ENCODE results near the gene PEAR1.

DNA sequence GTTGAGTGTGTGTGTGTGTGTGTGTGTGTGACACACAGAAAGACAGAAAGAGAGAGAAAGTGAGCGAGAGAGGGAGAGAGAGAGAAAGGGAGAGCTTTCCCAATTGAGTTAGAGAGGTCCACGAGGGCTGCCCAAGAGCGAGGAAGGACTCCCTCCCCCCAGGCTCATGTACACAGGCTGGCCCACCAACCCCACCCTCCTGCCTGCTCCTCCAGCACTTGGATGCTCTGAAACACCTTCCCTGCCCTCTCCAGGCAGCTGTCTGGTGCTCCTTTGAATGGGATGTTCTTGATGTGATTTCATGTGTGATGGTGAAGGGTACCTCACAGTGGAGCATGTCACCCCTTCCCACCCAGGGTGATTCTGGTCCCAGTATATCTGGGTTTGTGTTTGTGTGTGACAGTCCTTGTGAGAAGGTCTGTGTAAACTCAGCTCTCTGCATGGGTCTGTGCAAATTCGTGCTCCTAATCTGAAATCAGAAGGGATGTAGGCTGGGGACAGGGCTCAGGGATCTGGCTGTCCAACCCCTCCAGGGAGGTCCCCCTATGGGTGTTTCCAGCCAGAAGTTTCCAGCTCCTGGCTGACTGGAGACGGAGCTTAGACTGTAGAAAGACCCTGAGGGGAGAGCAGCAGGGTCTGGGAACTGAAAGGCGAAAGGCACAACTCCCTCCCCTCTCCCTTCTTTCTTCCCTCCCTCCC, 6.8 kb upstream of the PEAR1 start:
- TF ChIP-seq LEF1 (IDR thresholded peaks at IDR 0.05; ENCODE audit: borderline replicate concordance): no peak
- TF ChIP-seq FOXK2 (IDR thresholded peaks at IDR 0.05): no peak
- TF ChIP-seq FOXM1 (IDR thresholded peaks at IDR 0.05; ENCODE audit: borderline replicate concordance): no peak
- no peak for TF ChIP-seq BHLHE40 (IDR thresholded peaks at IDR 0.05; ENCODE audit: borderline replicate concordance)
- TF ChIP-seq, protein P1, sequence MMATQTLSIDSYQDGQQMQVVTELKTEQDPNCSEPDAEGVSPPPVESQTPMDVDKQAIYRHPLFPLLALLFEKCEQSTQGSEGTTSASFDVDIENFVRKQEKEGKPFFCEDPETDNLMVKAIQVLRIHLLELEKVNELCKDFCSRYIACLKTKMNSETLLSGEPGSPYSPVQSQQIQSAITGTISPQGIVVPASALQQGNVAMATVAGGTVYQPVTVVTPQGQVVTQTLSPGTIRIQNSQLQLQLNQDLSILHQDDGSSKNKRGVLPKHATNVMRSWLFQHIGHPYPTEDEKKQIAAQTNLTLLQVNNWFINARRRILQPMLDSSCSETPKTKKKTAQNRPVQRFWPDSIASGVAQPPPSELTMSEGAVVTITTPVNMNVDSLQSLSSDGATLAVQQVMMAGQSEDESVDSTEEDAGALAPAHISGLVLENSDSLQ (IDR thresholded peaks at IDR 0.05): no peak
- no peak for TF ChIP-seq SP1 (IDR thresholded peaks at IDR 0.05)
- TF ChIP-seq HDGF (IDR thresholded peaks at IDR 0.05; ENCODE audit: borderline replicate concordance): no peak
- no peak for TF ChIP-seq SUZ12 (IDR thresholded peaks at IDR 0.05)
- no peak for TF ChIP-seq L3MBTL2 (conservative IDR thresholded peaks at IDR 0.05)
- no peak for TF ChIP-seq ELF4 (IDR thresholded peaks at IDR 0.05)
- TF ChIP-seq ARNT (IDR thresholded peaks at IDR 0.05): no peak
- no peak for TF ChIP-seq CTBP1 (IDR thresholded peaks at IDR 0.05; ENCODE audit: borderline replicate concordance)
- no peak for TF ChIP-seq NFRKB (IDR thresholded peaks at IDR 0.05)
